GM10847 (cell line): ENCODE results near the gene GRIN2D.

ENCODE experiments used
- POLR2A ChIP-seq: IDR thresholded peaks from 2 replicates; pipeline ENCODE4 v1.6.1; 2011; ENCODE audit not compliant: insufficient read length; ENCODE audit errors: extremely low read depth

GRIN2D gene

DNA sequence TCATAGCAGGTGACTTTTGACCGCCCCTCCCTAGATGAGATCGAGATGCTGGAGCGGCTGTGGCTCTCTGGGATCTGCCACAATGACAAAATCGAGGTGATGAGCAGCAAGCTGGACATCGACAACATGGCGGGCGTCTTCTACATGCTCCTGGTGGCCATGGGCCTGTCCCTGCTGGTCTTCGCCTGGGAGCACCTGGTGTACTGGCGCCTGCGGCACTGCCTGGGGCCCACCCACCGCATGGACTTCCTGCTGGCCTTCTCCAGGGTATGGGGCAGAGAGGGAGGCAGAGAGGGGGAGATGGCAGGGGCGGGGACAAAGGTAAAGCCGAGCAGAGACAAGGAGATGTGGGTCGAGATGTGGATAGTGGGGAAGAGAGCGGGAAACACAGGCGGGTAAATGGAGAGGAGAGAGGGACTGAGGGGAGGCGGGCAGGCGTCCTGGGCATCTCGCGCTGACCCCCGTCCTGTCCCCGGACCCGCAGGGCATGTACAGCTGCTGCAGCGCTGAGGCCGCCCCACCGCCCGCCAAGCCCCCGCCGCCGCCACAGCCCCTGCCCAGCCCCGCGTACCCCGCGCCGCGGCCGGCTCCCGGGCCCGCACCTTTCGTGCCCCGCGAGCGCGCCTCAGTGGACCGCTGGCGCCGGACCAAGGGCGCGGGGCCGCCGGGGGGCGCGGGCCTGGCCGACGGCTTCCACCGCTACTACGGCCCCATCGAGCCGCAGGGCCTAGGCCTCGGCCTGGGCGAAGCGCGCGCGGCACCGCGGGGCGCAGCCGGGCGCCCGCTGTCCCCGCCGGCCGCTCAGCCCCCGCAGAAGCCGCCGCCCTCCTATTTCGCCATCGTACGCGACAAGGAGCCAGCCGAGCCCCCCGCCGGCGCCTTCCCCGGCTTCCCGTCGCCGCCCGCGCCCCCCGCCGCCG lies 48.9 kb downstream of the GRIN2D start:
- no peak for TF ChIP-seq POLR2A

DNA sequence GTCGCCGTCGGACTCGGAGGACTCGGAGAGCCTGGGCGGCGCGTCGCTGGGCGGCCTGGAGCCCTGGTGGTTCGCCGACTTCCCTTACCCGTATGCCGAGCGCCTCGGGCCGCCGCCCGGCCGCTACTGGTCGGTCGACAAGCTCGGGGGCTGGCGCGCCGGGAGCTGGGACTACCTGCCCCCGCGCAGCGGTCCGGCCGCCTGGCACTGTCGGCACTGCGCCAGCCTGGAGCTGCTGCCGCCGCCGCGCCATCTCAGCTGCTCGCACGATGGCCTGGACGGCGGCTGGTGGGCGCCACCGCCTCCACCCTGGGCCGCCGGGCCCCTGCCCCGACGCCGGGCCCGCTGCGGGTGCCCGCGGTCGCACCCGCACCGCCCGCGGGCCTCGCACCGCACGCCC lies 49.8 kb downstream of the GRIN2D start:
- no peak for TF ChIP-seq POLR2A
